PC-9 (cell line): ENCODE data around the gene C17orf67.

ENCODE experiments used
- EZH2 ChIP-seq: fragments of 200-600 bp; sonication (generic); IDR thresholded peaks from 2 replicates; pipeline ENCODE4 v1.8.0; 2017; ENCODE audit warnings: antibody characterized with exemption, low read depth
- TF ChIP-seq, protein P1 (sequence below): fragments of 200-600 bp; sonication (generic); conservative IDR thresholded peaks from 2 replicates; pipeline ENCODE4 v1.6.1; 2017; ENCODE audit warnings: mixed run types, antibody characterized with exemption, mild to moderate bottlenecking, moderate library complexity

DNA sequence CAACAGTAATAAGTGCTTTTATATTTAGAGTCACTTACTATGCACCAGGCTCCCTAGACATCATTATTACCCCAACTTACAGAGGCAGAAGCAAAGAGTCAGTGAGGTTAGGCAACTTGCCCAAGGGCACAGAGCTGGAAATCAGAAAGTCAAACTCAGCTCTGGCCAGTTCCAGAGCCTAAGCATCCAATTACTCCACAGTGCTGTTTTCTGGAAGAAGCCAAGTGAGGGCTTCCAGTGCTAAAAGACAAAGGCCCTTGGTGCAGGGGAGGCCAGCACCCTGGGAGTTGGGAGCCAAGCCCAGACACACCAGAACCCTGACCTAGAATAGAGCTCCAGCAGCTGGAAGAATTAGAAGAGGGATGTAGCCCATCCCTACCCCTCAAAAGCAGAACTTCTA, 40.2 kb downstream of the C17orf67 start:
- no peak for TF ChIP-seq EZH2
- TF ChIP-seq, protein P1, sequence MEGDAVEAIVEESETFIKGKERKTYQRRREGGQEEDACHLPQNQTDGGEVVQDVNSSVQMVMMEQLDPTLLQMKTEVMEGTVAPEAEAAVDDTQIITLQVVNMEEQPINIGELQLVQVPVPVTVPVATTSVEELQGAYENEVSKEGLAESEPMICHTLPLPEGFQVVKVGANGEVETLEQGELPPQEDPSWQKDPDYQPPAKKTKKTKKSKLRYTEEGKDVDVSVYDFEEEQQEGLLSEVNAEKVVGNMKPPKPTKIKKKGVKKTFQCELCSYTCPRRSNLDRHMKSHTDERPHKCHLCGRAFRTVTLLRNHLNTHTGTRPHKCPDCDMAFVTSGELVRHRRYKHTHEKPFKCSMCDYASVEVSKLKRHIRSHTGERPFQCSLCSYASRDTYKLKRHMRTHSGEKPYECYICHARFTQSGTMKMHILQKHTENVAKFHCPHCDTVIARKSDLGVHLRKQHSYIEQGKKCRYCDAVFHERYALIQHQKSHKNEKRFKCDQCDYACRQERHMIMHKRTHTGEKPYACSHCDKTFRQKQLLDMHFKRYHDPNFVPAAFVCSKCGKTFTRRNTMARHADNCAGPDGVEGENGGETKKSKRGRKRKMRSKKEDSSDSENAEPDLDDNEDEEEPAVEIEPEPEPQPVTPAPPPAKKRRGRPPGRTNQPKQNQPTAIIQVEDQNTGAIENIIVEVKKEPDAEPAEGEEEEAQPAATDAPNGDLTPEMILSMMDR, result no peak
